SK-N-SH (cell line): ENCODE results near the gene RNASEH2B.

Experiments used
- IRF3 ChIP-seq: fragments of 150-350 bp; IDR thresholded peaks from 2 replicates; pipeline ENCODE4 v1.6.1; 2016; ENCODE audit warnings: mild to moderate bottlenecking, low read depth, low read length
- POLR2AphosphoS5 ChIP-seq: IDR thresholded peaks from 2 replicates; pipeline ENCODE4 v1.6.1; 2012; ENCODE audit warnings: low read depth, low read length

GRCh38 chr13:51002736-51003135 lies 93.1 kb downstream of the RNASEH2B start:
- TF ChIP-seq POLR2AphosphoS5 (no peak), IRF3 (no peak)
